ENCODE measurements around the gene CARD11. TPM values are rescaled to one million over a fixed set of nuclear protein-coding genes. Genes with fewer than 3 reads are reported as not detected.

The CARD11 gene
- polyA plus RNA-seq, 1 of the 3 experiments (the other 2 are of a cell fraction): not detected

- WGBS (ENCODE audit: low lambda C conversion rate): 8% methylated on average over 3 of the region's 3 CpGs
These were observed 32.5 kb upstream of the CARD11 start for GRCh38 chr7:3076163-3076562.

GRCh38 chr7:3075441-3075840 is 31.8 kb upstream of the CARD11 start:
- WGBS (ENCODE audit: low lambda C conversion rate): 5% methylated on average over 4 of the region's 4 CpGs
- Histone ChIP-seq H3K27me3 (ENCODE audit: insufficient read depth) (no peaks in the 10 kb centered on the region), H3K27ac (ENCODE audit: low read depth in 2 of 2, low read length in 1 of 2) (no peak overlapping the region), H3K9ac (no peak overlapping the region), H3F3A (replicated peaks; ENCODE audit: insufficient read depth) (no peaks in the 10 kb centered on the region), H2AFZ (ENCODE audit: low read depth) (no peak overlapping the region), H3K36me3 (replicated peaks in 1 of 2; ENCODE audit: control insufficient read depth in 1 of 2, insufficient read depth in 2 of 2, low read length in 1 of 2) (no peaks in the 10 kb centered on the region), H3K9me2 (no peaks in the 10 kb centered on the region), H4K20me1 (ENCODE audit: insufficient read depth) (no peaks in the 10 kb centered on the region), H3K9me3 (no peaks in the 10 kb centered on the region), H3K4me1 (ENCODE audit: control insufficient read depth in 1 of 2, insufficient read depth in 2 of 2, low read depth in 1 of 2, low read length in 1 of 2) (peaks cover 0 to 28% of the 10 kb centered on the region in 2 experiments; a peak in 1 of 4 replicates), H3K4me3 (ENCODE audit: low read depth in 2 of 2, low read length in 1 of 2) (no peak overlapping the region), H3K4me2 (no peak overlapping the region), H3K79me2 (ENCODE audit: insufficient read depth) (no peaks in the 10 kb centered on the region)
- ChIA-PET CTCF (interaction anchor here (3.5 kb wide), 1 partner anchor 14 kb away, joined by 19 read pairs; no protein-coding TSS in a partner anchor), POLR2A (no interaction called here)
- no peak for TF ChIP-seq ELF1 (IDR thresholded peaks at IDR 0.05)
- no peak for TF ChIP-seq NRF1 (IDR thresholded peaks at IDR 0.05; ENCODE audit: low read depth, low read length)
- no peak for TF ChIP-seq REST (IDR thresholded peaks at IDR 0.05; ENCODE audit: low read depth, low read length)
- TF ChIP-seq RXRA (IDR thresholded peaks at IDR 0.05; ENCODE audit: borderline replicate concordance, low read depth): no peak
- TF ChIP-seq POLR2AphosphoS5 (IDR thresholded peaks at IDR 0.05; ENCODE audit: low read depth, low read length): no peak
- no peak for TF ChIP-seq PBX3 (IDR thresholded peaks at IDR 0.05)
- TF ChIP-seq EZH2phosphoT487 (IDR thresholded peaks at IDR 0.05; ENCODE audit: borderline replicate concordance, low read depth): no peak
- TF ChIP-seq USF2 (IDR thresholded peaks at IDR 0.05; ENCODE audit: borderline replicate concordance, low read depth, low read length): no peak
- no peak for TF ChIP-seq FOXJ3 (CRISPR knock-in tag; IDR thresholded peaks at IDR 0.05)
- TF ChIP-seq TEAD4 (IDR thresholded peaks at IDR 0.05; ENCODE audit: borderline replicate concordance, insufficient read depth): no peak
- TF ChIP-seq ZBTB33 (IDR thresholded peaks at IDR 0.05; ENCODE audit: borderline replicate concordance, low read depth): no peak
- TF ChIP-seq SMC3 (IDR thresholded peaks at IDR 0.05; ENCODE audit: low read depth, low read length): no peak
- TF ChIP-seq YY1 (IDR thresholded peaks at IDR 0.05; ENCODE audit: low read depth): no peak
- no peak for TF ChIP-seq RAD21 (IDR thresholded peaks at IDR 0.05; ENCODE audit: low read length)
- DNase-seq: no peak

More at GRCh38 chr7:3076163-3076562, 32.5 kb upstream of the CARD11 start:
- Histone ChIP-seq H3K4me3 (ENCODE audit: low read depth in 2 of 2, low read length in 1 of 2) (no peak overlapping the region), H3K27ac (ENCODE audit: low read depth in 2 of 2, low read length in 1 of 2) (no peak overlapping the region), H4K20me1 (ENCODE audit: insufficient read depth) (no peaks in the 10 kb centered on the region), H3K9ac (no peak overlapping the region), H3K4me2 (no peak overlapping the region), H2AFZ (ENCODE audit: low read depth) (no peak overlapping the region), H3K27me3 (ENCODE audit: insufficient read depth) (no peaks in the 10 kb centered on the region), H3K4me1 (ENCODE audit: control insufficient read depth in 1 of 2, insufficient read depth in 2 of 2, low read depth in 1 of 2, low read length in 1 of 2) (peaks cover 0 to 28% of the 10 kb centered on the region in 2 experiments; a peak in 1 of 4 replicates), H3F3A (replicated peaks; ENCODE audit: insufficient read depth) (no peaks in the 10 kb centered on the region), H3K36me3 (replicated peaks in 1 of 2; ENCODE audit: control insufficient read depth in 1 of 2, insufficient read depth in 2 of 2, low read length in 1 of 2) (no peaks in the 10 kb centered on the region), H3K9me3 (no peaks in the 10 kb centered on the region), H3K79me2 (ENCODE audit: insufficient read depth) (no peaks in the 10 kb centered on the region), H3K9me2 (no peaks in the 10 kb centered on the region)
- CTCF ChIA-PET: interaction anchor here (0.8 to 3.5 kb wide), 4 partner anchors 11 to 189 kb away, joined by 3 to 19 read pairs (median 4); no protein-coding TSS in a partner anchor
- no peak for TF ChIP-seq RXRA (IDR thresholded peaks at IDR 0.05; ENCODE audit: borderline replicate concordance, low read depth)
- TF ChIP-seq EP300 (IDR thresholded peaks at IDR 0.05; ENCODE audit: borderline replicate concordance in 1 of 2, low read depth in 1 of 2, low read length in 1 of 2): no peak
- TF ChIP-seq SMC3 (IDR thresholded peaks at IDR 0.05; ENCODE audit: low read depth, low read length): no peak
- TF ChIP-seq FOXM1 (IDR thresholded peaks at IDR 0.05; ENCODE audit: low read depth): no peak
- no peak for TF ChIP-seq MEF2A (IDR thresholded peaks at IDR 0.05; ENCODE audit: borderline replicate concordance, low read depth)
- no peak for TF ChIP-seq TCF12 (IDR thresholded peaks at IDR 0.05)
- no peak for TF ChIP-seq TEAD4 (IDR thresholded peaks at IDR 0.05; ENCODE audit: borderline replicate concordance, insufficient read depth)
- TF ChIP-seq MAX (IDR thresholded peaks at IDR 0.05; ENCODE audit: low read depth): no peak
- no peak for DNase-seq
- POLR2A ChIA-PET: no interaction called here

Data from SK-N-SH (cell line).